ENCODE results near the gene OR52K1.

GRCh38 chr11:4527926-4528325, 45.5 kb downstream of the OR52K1 start:
- no peak for TF ChIP-seq CTCF (optimal IDR thresholded peaks at IDR 0.05 in 1 of 3, IDR thresholded peaks at IDR 0.05 in 1 of 3, conservative IDR thresholded peaks at IDR 0.05 in 1 of 3; ENCODE audit: extremely low read depth in 1 of 3, insufficient read depth in 2 of 3, low read length in 3 of 3)
- no peak for TF ChIP-seq EZH2 (IDR thresholded peaks at IDR 0.05; ENCODE audit: low read length)
